K562 (cell line): ENCODE data around the gene CLTC. TPM values are rescaled to one million over a fixed set of nuclear protein-coding genes. Genes with fewer than 3 reads are reported as not detected.

Source experiments
- ELK1 ChIP-seq: sonication (generic); formaldehyde crosslinking; IDR thresholded peaks from 2 replicates; pipeline ENCODE4 v1.8.1; 2022; ENCODE audit warnings: missing genetic modification reagents
- POLR3A ChIP-seq: IDR thresholded peaks from 2 replicates; pipeline ENCODE4 v1.6.1; 2011; ENCODE audit warnings: borderline replicate concordance, mild to moderate bottlenecking, moderate library complexity; ENCODE audit not compliant: insufficient read length, insufficient read depth; ENCODE audit errors: extremely low read depth
- SFPQ ChIP-seq: fragments of 200-400 bp; formaldehyde crosslinking; IDR thresholded peaks from 2 replicates; pipeline ENCODE4 v1.6.1; 2017; ENCODE audit warnings: mild to moderate bottlenecking, low read depth, low read length, moderate library complexity
- TAF15 ChIP-seq: fragments of 200-400 bp; formaldehyde crosslinking; IDR thresholded peaks from 2 replicates; pipeline ENCODE4 v1.6.1; 2017; ENCODE audit warnings: mild to moderate bottlenecking, low read depth, low read length, moderate library complexity
- THAP7 ChIP-seq: fragments of 250-450 bp; sonication (Bioruptor Pico); IDR thresholded peaks from 2 replicates; pipeline ENCODE4 v1.5.0; 2021
- ZNF277 ChIP-seq: fragments of 250-450 bp; sonication (Bioruptor Pico); IDR thresholded peaks from 2 replicates; pipeline ENCODE4 v1.8.0; 2022; ENCODE audit warnings: inconsistent platforms, mild to moderate bottlenecking, moderate library complexity, borderline replicate concordance
- ZNF518B ChIP-seq: fragments of 250-450 bp; sonication (Bioruptor Pico); IDR thresholded peaks from 2 replicates; pipeline ENCODE4 v1.5.0; 2021; ENCODE audit warnings: mild to moderate bottlenecking, moderate library complexity
- ZNF57 ChIP-seq: fragments of 450-650 bp; formaldehyde crosslinking; IDR thresholded peaks from 2 replicates; pipeline ENCODE4 v1.4.0; 2020; ENCODE audit warnings: mild to moderate bottlenecking, moderate library complexity
- ZNF609 ChIP-seq: sonication (generic); formaldehyde crosslinking; IDR thresholded peaks from 2 replicates; pipeline ENCODE4 v1.8.1; 2023; ENCODE audit warnings: missing genetic modification reagents, mild to moderate bottlenecking, borderline replicate concordance
- ZNF77 ChIP-seq: fragments of 250-450 bp; sonication (Bioruptor Pico); IDR thresholded peaks from 2 replicates; pipeline ENCODE4 v1.5.0; 2020
- polyA plus RNA-seq, 8 experiments: library from polyadenylated mRNA; depleted of rRNA in 4 of 8; stranded (reverse) in 5 of 8; unstranded in 3 of 8; fragments of >200 nt; fragmentation: Nextera tagmentation in 2 of 8; fragmentation: Illumina TruSeq in 1 of 8; extraction: Ambion mirVana in 2 of 8; extraction: Trizol in 1 of 8; gene quantifications; 2 replicates each; pipeline versions ENCODE4 v1.2.1 to v1.2.3, GENCODE V29; 2011 to 2014; ENCODE audit warnings: inconsistent platforms in 1 of 8, missing spikeins in 1 of 8
- total RNA-seq, 7 experiments: library from RNA; depleted of rRNA in 6 of 7; stranded (reverse); fragments of >200 nt in 6 of 7; fragmentation: Illumina TruSeq in 2 of 7; extraction: Trizol in 2 of 7; gene quantifications; 2 replicates each; pipeline versions ENCODE4 v1.2.1 to v1.2.3, GENCODE V29; 2011 to 2021; ENCODE audit warnings: low replicate concordance in 1 of 7

Gene CLTC
- total and polyA plus RNA-seq, 9 of the 15 experiments (the other 6 are each of a cell fraction or from before 2014, with no cell fraction given), result 115 to 267 (median 174) TPM

GRCh38 chr17:59619035-59619297 is 729 bp upstream of the CLTC start (continued):
- TF ChIP-seq ZNF277 (CRISPR knock-in tag), result no peak
- TF ChIP-seq ZNF77 (CRISPR knock-in tag), result no peak
- no peak for TF ChIP-seq SFPQ
- TF ChIP-seq POLR3A, result no peak
- TF ChIP-seq ELK1 (CRISPR knock-in tag), result no peak
- TF ChIP-seq THAP7 (CRISPR knock-in tag), result no peak
- no peak for TF ChIP-seq ZNF609 (CRISPR knock-in tag)
- TF ChIP-seq ZNF518B (CRISPR knock-in tag), result no peak
- TF ChIP-seq ZNF57 (CRISPR knock-in tag), result no peak
- TF ChIP-seq TAF15, result no peak
